ENCODE data around the gene CEMIP.

DNA sequence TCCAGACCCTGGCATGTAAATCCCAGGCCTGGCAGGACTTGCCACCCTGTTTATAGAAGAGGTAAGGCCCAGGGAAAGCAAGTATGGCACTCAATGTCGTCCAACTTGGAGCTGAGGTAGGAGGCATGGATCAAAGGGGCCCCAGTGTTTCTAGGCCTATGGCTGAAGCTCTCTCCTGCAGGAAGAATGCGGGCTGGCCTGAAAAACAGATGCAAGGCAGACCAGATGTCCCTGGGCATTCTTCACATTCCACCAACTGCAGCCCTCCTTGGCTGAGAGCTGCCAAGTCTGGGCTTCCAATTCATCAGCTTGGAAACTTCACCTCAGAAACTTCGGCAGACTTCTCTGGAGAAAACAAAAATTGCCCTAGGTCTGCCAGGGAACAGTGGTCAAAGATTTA is 188.3 kb downstream of the CEMIP start:
- TF ChIP-seq, protein P1, sequence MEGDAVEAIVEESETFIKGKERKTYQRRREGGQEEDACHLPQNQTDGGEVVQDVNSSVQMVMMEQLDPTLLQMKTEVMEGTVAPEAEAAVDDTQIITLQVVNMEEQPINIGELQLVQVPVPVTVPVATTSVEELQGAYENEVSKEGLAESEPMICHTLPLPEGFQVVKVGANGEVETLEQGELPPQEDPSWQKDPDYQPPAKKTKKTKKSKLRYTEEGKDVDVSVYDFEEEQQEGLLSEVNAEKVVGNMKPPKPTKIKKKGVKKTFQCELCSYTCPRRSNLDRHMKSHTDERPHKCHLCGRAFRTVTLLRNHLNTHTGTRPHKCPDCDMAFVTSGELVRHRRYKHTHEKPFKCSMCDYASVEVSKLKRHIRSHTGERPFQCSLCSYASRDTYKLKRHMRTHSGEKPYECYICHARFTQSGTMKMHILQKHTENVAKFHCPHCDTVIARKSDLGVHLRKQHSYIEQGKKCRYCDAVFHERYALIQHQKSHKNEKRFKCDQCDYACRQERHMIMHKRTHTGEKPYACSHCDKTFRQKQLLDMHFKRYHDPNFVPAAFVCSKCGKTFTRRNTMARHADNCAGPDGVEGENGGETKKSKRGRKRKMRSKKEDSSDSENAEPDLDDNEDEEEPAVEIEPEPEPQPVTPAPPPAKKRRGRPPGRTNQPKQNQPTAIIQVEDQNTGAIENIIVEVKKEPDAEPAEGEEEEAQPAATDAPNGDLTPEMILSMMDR (IDR thresholded peaks at IDR 0.05; ENCODE audit: insufficient read depth, low read length): no peak
- TF ChIP-seq SPI1 (IDR thresholded peaks at IDR 0.05; ENCODE audit: borderline replicate concordance, low read depth): no peak
- TF ChIP-seq, protein P2, sequence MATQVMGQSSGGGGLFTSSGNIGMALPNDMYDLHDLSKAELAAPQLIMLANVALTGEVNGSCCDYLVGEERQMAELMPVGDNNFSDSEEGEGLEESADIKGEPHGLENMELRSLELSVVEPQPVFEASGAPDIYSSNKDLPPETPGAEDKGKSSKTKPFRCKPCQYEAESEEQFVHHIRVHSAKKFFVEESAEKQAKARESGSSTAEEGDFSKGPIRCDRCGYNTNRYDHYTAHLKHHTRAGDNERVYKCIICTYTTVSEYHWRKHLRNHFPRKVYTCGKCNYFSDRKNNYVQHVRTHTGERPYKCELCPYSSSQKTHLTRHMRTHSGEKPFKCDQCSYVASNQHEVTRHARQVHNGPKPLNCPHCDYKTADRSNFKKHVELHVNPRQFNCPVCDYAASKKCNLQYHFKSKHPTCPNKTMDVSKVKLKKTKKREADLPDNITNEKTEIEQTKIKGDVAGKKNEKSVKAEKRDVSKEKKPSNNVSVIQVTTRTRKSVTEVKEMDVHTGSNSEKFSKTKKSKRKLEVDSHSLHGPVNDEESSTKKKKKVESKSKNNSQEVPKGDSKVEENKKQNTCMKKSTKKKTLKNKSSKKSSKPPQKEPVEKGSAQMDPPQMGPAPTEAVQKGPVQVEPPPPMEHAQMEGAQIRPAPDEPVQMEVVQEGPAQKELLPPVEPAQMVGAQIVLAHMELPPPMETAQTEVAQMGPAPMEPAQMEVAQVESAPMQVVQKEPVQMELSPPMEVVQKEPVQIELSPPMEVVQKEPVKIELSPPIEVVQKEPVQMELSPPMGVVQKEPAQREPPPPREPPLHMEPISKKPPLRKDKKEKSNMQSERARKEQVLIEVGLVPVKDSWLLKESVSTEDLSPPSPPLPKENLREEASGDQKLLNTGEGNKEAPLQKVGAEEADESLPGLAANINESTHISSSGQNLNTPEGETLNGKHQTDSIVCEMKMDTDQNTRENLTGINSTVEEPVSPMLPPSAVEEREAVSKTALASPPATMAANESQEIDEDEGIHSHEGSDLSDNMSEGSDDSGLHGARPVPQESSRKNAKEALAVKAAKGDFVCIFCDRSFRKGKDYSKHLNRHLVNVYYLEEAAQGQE (IDR thresholded peaks at IDR 0.05; ENCODE audit: insufficient replicate concordance, low read depth): no peak

Measured in HL-60 (cell line).